ENCODE data around the gene PRMT7. TPM values are rescaled to one million over a fixed set of nuclear protein-coding genes. Genes with fewer than 3 reads are reported as not detected.

PRMT7 gene
- total and polyA plus RNA-seq, 2 of the 8 experiments (the other 6 are each of a cell fraction or from before 2014, with no cell fraction given), result 48.2 to 49.3 TPM

- no peak for TF ChIP-seq CBX8 (IDR thresholded peaks at IDR 0.05; ENCODE audit: borderline replicate concordance, low read depth, low read length)
- no peak for TF ChIP-seq BACH1 (IDR thresholded peaks at IDR 0.05; ENCODE audit: low read length)
- TF ChIP-seq EGR1 (IDR thresholded peaks at IDR 0.05; ENCODE audit: borderline replicate concordance, low read depth, low read length), result no peak
- no peak for TF ChIP-seq JUN (IDR thresholded peaks at IDR 0.05; ENCODE audit: low read depth, low read length)
- no peak for TF ChIP-seq SIRT6 (IDR thresholded peaks at IDR 0.05; ENCODE audit: low read length)
- no peak for TF ChIP-seq TBP (IDR thresholded peaks at IDR 0.05; ENCODE audit: low read depth, low read length)
- no peak for TF ChIP-seq SP1 (IDR thresholded peaks at IDR 0.05; ENCODE audit: low read depth, low read length)
- TF ChIP-seq GABPA (IDR thresholded peaks at IDR 0.05; ENCODE audit: borderline replicate concordance, insufficient read depth, low read length), result no peak
- TF ChIP-seq BRCA1 (IDR thresholded peaks at IDR 0.05; ENCODE audit: low read depth, low read length), result no peak
- TF ChIP-seq CREB1 (IDR thresholded peaks at IDR 0.05), result no peak
- POLR2A ChIA-PET (ENCODE audit: partially characterized antibody), result interaction anchor here (2.5 kb wide), 1 partner anchor 41 kb away, joined by 11 read pairs; the partner anchor contains the start of genes PRMT7 and SLC7A6OS
Measured at GRCh38 chr16:68270353-68270752, 40.5 kb upstream of the PRMT7 start.

More at GRCh38 chr16:68270353-68270752, 40.5 kb upstream of the PRMT7 start:
- Histone ChIP-seq H2AK5ac (ENCODE audit: low read depth, low read length) (no peak overlapping the region), H3K36me3 (ENCODE audit: control insufficient read depth in 2 of 4, insufficient read depth in 4 of 4, low read length in 3 of 4) (peaks cover 0 to 2% (median 0%) of the 10 kb centered on the region in 4 experiments; a peak in 2 of 8 replicates), H3K79me1 (ENCODE audit: low read depth, low read length) (peaks cover 12% of the 10 kb centered on the region), H3K27me3 (replicated peaks in 1 of 4; ENCODE audit: control insufficient read depth in 3 of 4, extremely low read depth in 1 of 4, insufficient read depth in 3 of 4, low read length in 3 of 4) (peaks cover 0 to under 1% (median 0%) of the 10 kb centered on the region in 4 experiments; a peak in 1 of 7 replicates), H3K4me2 (ENCODE audit: insufficient read depth in 1 of 2, low read depth in 2 of 2, low read length in 2 of 2) (no peak overlapping the region), H2AFZ (ENCODE audit: low read length) (no peak overlapping the region), H3K18ac (ENCODE audit: extremely low read depth, low read length) (no peak overlapping the region), H3K9ac (replicated peaks in 1 of 4; ENCODE audit: extremely low read depth in 1 of 4, low read depth in 3 of 4, low read length in 3 of 4) (no peak overlapping the region), H3K23ac (ENCODE audit: insufficient read length) (no peak overlapping the region), H4K5ac (ENCODE audit: insufficient read length, low read depth, low read length) (no peak overlapping the region), H3K14ac (ENCODE audit: insufficient read length) (no peak overlapping the region), H2BK120ac (replicated peaks; ENCODE audit: low read depth, low read length) (no peak overlapping the region), H2BK20ac (ENCODE audit: low read length) (no peak overlapping the region), H3K56ac (replicated peaks; ENCODE audit: insufficient read length, low read depth, low read length) (no peak overlapping the region), H3K23me2 (ENCODE audit: low read depth, low read length) (peaks cover under 1% of the 10 kb centered on the region; the same call in 1 of the 2 replicates), H3K4ac (replicated peaks; ENCODE audit: insufficient read length, low read depth, low read length) (no peak overlapping the region), H3K9me3 (ENCODE audit: insufficient read depth in 2 of 2, low read depth in 1 of 2, low read length in 1 of 2) (no peaks in the 10 kb centered on the region), H4K91ac (replicated peaks; ENCODE audit: insufficient read length, low read length) (no peak overlapping the region), H2BK15ac (ENCODE audit: low read length) (no peak overlapping the region), H3K79me2 (ENCODE audit: control insufficient read depth in 1 of 2, insufficient read depth in 2 of 2, low read length in 2 of 2) (peaks cover 0 to 30% of the 10 kb centered on the region in 2 experiments; a peak in 3 of 4 replicates), H3K4me1 (replicated peaks in 1 of 4; ENCODE audit: control insufficient read depth in 3 of 4, insufficient read depth in 4 of 4, low read length in 3 of 4) (peaks cover 0 to 3% (median 2%) of the 10 kb centered on the region in 4 experiments; a peak in 4 of 7 replicates), H4K8ac (ENCODE audit: extremely low read depth, insufficient read depth, low read length) (no peak overlapping the region), H4K20me1 (replicated peaks in 1 of 2; ENCODE audit: control insufficient read depth in 1 of 2, insufficient read depth in 2 of 2, low read length in 2 of 2) (no peaks in the 10 kb centered on the region), H2BK5ac (ENCODE audit: low read depth, low read length) (no peak overlapping the region), H2BK12ac (ENCODE audit: low read depth, low read length) (no peak overlapping the region), H3K4me3 (ENCODE audit: extremely low read depth in 1 of 4, insufficient read depth in 2 of 4, low read depth in 3 of 4, low read length in 4 of 4) (no peak overlapping the region), H3K27ac (ENCODE audit: low read depth, low read length) (no peak overlapping the region)
- FAIRE-seq (no peak), DNase-seq (ENCODE audit: low read depth in 1 of 2, low spot score in 2 of 2) (no peak)
- CTCF ChIA-PET (ENCODE audit: partially characterized antibody), result interaction anchor here (1.2 to 8.5 kb wide), 2 partner anchors 9 to 40 kb away, joined by 3 to 63 read pairs; partner anchors contain the start of genes PRMT7 and SLC7A6OS
- WGBS, 2 experiments (ENCODE audit: extremely low coverage in 1 of 2, insufficient coverage in 1 of 2, insufficient read length in 1 of 2, insufficient replicate concordance in 2 of 2, low coverage in 1 of 2, low lambda C conversion rate in 2 of 2, missing lambda C conversion rate in 1 of 2), result 0% methylated on average over 1 of the region's 1 CpG; no CpG with 5 or more reads in 1 of the 2 experiments
